ENCODE data around the gene MLST8. TPM values are rescaled to one million over a fixed set of nuclear protein-coding genes. Genes with fewer than 3 reads are reported as not detected.

The MLST8 gene
- total and polyA plus RNA-seq, 4 donors, result 10.6 to 80.9 (median 52.9) TPM

DNA sequence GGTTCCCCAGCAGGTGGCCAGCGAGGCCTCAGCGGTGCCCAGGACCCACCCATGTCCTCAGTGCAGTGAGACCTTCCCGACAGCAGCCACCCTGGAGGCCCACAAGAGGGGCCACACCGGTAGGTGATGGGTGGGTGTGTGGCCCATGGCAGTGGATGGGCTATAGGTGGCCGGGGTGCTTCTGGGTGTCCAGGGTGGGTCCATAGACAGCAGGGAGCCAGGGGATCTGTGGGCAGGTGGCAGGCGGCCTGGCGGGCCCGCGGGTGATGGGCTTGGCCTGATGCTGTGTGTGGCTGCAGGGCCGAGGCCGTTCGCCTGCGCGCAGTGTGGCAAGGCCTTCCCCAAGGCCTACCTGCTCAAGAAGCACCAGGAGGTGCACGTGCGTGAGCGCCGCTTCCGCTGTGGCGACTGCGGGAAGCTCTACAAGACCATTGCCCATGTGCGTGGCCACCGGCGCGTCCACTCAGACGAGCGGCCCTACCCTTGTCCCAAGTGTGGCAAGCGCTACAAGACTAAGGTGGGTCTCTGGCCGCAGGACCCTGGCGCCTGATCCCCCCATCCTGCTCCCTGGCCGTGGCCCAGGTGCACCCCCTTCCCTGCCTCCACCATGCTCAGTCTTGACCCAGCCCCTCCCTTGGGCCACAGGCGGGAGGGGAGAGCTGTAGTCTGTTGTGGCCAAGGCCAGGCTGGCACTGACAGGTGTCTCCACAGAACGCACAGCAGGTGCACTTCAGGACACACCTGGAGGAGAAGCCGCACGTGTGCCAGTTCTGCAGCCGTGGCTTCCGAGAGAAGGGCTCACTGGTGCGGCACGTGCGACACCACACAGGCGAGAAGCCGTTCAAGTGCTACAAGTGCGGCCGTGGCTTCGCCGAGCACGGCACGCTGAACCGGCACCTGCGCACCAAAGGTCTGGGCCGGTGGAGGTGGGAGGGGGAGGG, 28.9 kb downstream of the MLST8 start:
- no peak for DNase-seq (ENCODE audit: low read depth in 4 of 6, low spot score in 6 of 6)
- Histone ChIP-seq H3K9me3 (ENCODE audit: control insufficient read depth, insufficient read depth, low read length) (no peaks in the 10 kb centered on the region), H3K27ac (ENCODE audit: low read depth, low read length) (no peak overlapping the region), H3K4me3 (ENCODE audit: low read depth, low read length) (no peak overlapping the region), H3K36me3 (ENCODE audit: control insufficient read depth, insufficient read depth, low read length) (peaks cover 99% of the 10 kb centered on the region), H3K27me3 (ENCODE audit: control insufficient read depth, insufficient read depth, low read length) (peaks cover 15% of the 10 kb centered on the region), H3K4me1 (ENCODE audit: control insufficient read depth, insufficient read depth, low read length) (peaks cover 21% of the 10 kb centered on the region)
- 94% methylated on average over 40 of the region's 51 CpGs for WGBS (ENCODE audit: insufficient coverage)

DNA sequence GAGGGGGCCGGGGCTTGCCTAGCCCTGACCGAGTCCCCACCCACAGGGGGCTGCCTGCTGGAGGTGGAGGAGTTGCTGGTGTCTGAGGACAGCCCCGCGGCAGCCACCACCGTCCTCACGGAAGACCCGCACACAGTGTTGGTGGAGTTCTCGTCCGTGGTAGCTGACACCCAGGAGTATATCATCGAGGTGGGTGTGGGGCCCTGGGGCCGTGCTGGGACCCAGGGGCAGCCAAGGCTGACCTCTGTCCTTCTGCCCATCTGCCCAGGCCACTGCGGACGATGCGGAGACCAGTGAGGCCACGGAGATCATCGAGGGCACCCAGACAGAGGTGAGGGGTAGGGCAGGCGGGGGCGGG, 29.5 kb downstream of the MLST8 start:
- Histone ChIP-seq H3K4me3 (ENCODE audit: low read depth, low read length) (no peak overlapping the region), H3K36me3 (ENCODE audit: control insufficient read depth, insufficient read depth, low read length) (peaks cover 99% of the 10 kb centered on the region), H3K27me3 (ENCODE audit: control insufficient read depth, insufficient read depth, low read length) (peaks cover 15% of the 10 kb centered on the region), H3K9me3 (ENCODE audit: control insufficient read depth, insufficient read depth, low read length) (no peaks in the 10 kb centered on the region), H3K4me1 (ENCODE audit: control insufficient read depth, insufficient read depth, low read length) (peaks cover 21% of the 10 kb centered on the region), H3K27ac (ENCODE audit: low read depth, low read length) (no peak overlapping the region)
- 92% methylated on average over 16 of the region's 18 CpGs for WGBS (ENCODE audit: insufficient coverage)
- no peak for DNase-seq (ENCODE audit: low read depth in 4 of 6, low spot score in 6 of 6)

GRCh38 chr16:2235234-2235651, 30.0 kb downstream of the MLST8 start:
- Histone ChIP-seq H3K27ac (ENCODE audit: low read depth, low read length) (no peak overlapping the region), H3K36me3 (ENCODE audit: control insufficient read depth, insufficient read depth, low read length) (peaks cover 97% of the 10 kb centered on the region), H3K9me3 (ENCODE audit: control insufficient read depth, insufficient read depth, low read length) (no peaks in the 10 kb centered on the region), H3K27me3 (ENCODE audit: control insufficient read depth, insufficient read depth, low read length) (peaks cover 15% of the 10 kb centered on the region), H3K4me1 (ENCODE audit: control insufficient read depth, insufficient read depth, low read length) (peaks cover 21% of the 10 kb centered on the region), H3K4me3 (ENCODE audit: low read depth, low read length) (no peak overlapping the region)
- 94% methylated on average over 28 of the region's 28 CpGs for WGBS (ENCODE audit: insufficient coverage)
- DNase-seq (ENCODE audit: low read depth in 4 of 6, low spot score in 6 of 6), result no peak

DNA sequence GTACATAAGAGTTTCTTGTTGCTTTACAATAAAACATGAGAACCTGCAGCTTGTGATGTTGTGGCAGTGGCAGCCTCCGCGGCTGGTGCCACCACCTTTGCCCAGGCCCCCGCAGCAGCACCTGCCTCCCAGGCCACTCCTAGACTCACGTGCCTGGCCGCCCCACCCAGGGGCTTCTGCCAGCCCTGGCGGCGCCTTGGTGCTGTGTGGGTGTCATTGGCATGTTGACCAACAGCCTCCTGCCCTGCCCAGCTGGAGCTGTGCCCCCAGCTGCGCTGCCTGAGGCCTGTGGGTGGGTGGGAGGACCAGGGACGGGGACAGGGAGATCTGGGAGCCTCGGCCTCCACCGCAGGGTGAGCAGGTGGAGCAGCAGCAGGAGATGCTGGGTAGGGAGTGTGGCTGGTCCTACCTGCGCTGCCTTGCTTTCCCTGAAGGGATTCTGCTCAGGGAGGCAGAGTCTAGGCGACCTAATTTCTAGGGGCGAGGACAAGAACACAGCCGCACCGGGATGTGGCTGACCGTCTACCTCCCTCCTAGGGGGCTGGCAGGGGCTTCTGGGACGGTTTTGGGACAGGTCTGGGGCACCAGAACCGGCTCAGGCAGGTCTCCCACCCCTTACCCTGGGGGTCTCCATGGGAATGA, 30.6 kb downstream of the MLST8 start:
- Histone ChIP-seq H3K4me3 (ENCODE audit: low read depth, low read length) (no peak overlapping the region), H3K36me3 (ENCODE audit: control insufficient read depth, insufficient read depth, low read length) (peaks cover 96% of the 10 kb centered on the region), H3K27ac (ENCODE audit: low read depth, low read length) (no peak overlapping the region), H3K27me3 (ENCODE audit: control insufficient read depth, insufficient read depth, low read length) (peaks cover 15% of the 10 kb centered on the region), H3K9me3 (ENCODE audit: control insufficient read depth, insufficient read depth, low read length) (no peaks in the 10 kb centered on the region), H3K4me1 (ENCODE audit: control insufficient read depth, insufficient read depth, low read length) (peaks cover 21% of the 10 kb centered on the region)
- DNase-seq (ENCODE audit: low read depth in 4 of 6, low spot score in 6 of 6), result no peak
- WGBS (ENCODE audit: insufficient coverage), result 78% methylated on average over 19 of the region's 19 CpGs

DNA sequence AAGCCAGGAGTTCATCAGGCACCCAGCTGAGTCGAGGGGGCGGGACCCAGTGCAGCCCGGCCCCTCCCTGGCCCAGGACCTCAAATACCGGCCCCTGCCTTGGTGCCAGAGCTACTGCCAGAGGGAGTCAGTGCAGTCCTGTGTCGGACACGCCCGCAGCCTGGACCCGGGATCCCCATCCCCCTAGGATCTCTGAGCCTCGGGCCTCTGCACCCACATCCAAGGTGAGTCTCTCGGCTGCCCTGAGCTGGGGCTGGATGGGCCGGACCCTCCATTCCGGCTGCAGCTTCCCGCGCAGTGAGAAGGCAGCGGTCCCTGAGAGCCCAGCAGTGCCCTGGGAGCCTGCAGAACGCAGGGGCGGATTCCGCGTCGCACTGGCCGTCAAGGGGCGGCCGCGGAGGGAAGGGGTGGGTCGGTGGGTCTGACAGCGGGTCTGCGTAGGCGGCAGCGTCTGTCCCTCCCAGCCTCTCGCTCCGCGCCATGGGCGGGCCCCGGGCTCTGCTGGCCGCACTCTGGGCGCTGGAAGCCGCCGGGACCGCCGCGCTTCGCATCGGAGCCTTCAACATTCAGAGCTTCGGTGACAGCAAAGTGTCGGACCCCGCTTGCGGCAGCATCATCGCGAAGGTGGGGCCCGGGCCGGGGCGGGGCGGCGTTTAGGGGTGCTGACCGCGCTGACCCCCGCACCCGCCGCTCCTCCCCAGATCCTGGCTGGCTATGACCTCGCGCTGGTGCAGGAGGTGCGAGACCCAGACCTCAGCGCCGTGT, 31.3 kb downstream of the MLST8 start, which contains the start of gene DNASE1L2:
Gene DNASE1L2 (plus strand): TSS at position 108 of the 765 bp plus-strand sequence. CDS start 373 bp downstream, at position 481.
- Histone ChIP-seq H3K4me1 (ENCODE audit: control insufficient read depth, insufficient read depth, low read length) (peaks cover 21% of the 10 kb centered on the region), H3K27me3 (ENCODE audit: control insufficient read depth, insufficient read depth, low read length) (peaks cover 15% of the 10 kb centered on the region), H3K9me3 (ENCODE audit: control insufficient read depth, insufficient read depth, low read length) (no peaks in the 10 kb centered on the region), H3K36me3 (ENCODE audit: control insufficient read depth, insufficient read depth, low read length) (peaks cover 96% of the 10 kb centered on the region), H3K4me3 (ENCODE audit: low read depth, low read length) (no peak within 1 kb of the TSS), H3K27ac (ENCODE audit: low read depth, low read length) (no peak within 1 kb of the TSS)
- DNase-seq (ENCODE audit: low read depth in 4 of 6, low spot score in 6 of 6), result peak in 1 of 6 donors; percentile 7
- whole genome bisulfite sequencing (ENCODE audit: insufficient coverage), result 12% methylated on average over 64 of the region's 64 CpGs

DNA sequence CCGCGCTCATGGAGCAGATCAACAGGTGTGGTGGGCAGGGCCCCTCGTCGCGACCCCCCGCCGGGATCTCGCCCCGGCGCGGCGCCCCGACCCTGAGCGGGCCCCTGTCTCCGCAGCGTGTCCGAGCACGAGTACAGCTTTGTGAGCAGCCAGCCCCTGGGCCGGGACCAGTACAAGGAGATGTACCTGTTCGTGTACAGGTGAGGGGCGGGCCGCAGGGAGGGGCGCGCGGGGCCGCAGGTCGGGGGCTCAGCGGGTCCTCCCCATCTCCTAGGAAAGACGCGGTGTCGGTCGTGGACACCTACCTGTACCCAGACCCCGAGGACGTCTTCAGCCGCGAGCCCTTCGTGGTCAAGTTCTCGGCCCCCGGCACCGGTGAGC, 31.8 kb downstream of the MLST8 start:
- H3K4me3 ChIP-seq (ENCODE audit: low read depth, low read length), result no peak overlapping the region
- H3K27ac ChIP-seq (ENCODE audit: low read depth, low read length), result no peak overlapping the region
- DNase-seq (ENCODE audit: low read depth in 4 of 6, low spot score in 6 of 6), result no peak
- peaks cover 96% of the 10 kb centered on the region for H3K36me3 ChIP-seq (ENCODE audit: control insufficient read depth, insufficient read depth, low read length)
- peaks cover 21% of the 10 kb centered on the region for H3K4me1 ChIP-seq (ENCODE audit: control insufficient read depth, insufficient read depth, low read length)
- no peaks in the 10 kb centered on the region for H3K9me3 ChIP-seq (ENCODE audit: control insufficient read depth, insufficient read depth, low read length)
- WGBS (ENCODE audit: insufficient coverage), result 9% methylated on average over 40 of the region's 40 CpGs
- H3K27me3 ChIP-seq (ENCODE audit: control insufficient read depth, insufficient read depth, low read length), result peaks cover 15% of the 10 kb centered on the region

DNA sequence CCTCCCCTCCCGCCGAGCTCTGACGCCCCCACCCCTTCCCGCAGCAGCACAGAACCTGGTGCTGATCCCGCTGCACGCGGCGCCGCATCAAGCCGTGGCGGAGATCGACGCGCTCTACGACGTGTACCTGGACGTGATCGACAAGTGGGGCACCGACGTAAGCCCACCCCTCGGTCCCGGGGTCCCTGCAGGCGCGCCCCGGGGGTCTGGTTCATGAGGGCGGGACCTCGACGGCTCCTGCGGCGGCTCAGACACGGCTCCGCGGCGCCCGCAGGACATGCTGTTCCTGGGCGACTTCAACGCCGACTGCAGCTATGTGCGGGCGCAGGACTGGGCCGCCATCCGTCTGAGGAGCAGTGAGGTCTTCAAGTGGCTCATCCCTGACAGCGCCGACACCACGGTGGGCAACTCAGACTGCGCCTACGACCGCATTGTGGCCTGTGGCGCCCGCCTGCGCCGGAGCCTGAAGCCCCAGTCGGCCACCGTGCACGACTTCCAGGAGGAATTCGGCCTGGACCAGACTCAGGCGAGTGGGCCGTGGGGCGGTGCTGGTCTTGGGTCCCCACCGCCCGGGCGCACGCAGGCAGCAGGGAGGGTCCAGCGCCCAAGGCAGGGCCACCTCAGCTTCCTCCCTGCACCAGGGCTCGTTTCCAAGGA, 32.4 kb downstream of the MLST8 start:
- peaks cover 15% of the 10 kb centered on the region for H3K27me3 ChIP-seq (ENCODE audit: control insufficient read depth, insufficient read depth, low read length)
- no peak for DNase-seq (ENCODE audit: low read depth in 4 of 6, low spot score in 6 of 6)
- H3K36me3 ChIP-seq (ENCODE audit: control insufficient read depth, insufficient read depth, low read length), result peaks cover 96% of the 10 kb centered on the region
- no peak overlapping the region for H3K4me3 ChIP-seq (ENCODE audit: low read depth, low read length)
- H3K4me1 ChIP-seq (ENCODE audit: control insufficient read depth, insufficient read depth, low read length), result peaks cover 21% of the 10 kb centered on the region
- 18% methylated on average over 58 of the region's 65 CpGs for WGBS (ENCODE audit: insufficient coverage)
- no peaks in the 10 kb centered on the region for H3K9me3 ChIP-seq (ENCODE audit: control insufficient read depth, insufficient read depth, low read length)
- H3K27ac ChIP-seq (ENCODE audit: low read depth, low read length), result no peak overlapping the region

DNA sequence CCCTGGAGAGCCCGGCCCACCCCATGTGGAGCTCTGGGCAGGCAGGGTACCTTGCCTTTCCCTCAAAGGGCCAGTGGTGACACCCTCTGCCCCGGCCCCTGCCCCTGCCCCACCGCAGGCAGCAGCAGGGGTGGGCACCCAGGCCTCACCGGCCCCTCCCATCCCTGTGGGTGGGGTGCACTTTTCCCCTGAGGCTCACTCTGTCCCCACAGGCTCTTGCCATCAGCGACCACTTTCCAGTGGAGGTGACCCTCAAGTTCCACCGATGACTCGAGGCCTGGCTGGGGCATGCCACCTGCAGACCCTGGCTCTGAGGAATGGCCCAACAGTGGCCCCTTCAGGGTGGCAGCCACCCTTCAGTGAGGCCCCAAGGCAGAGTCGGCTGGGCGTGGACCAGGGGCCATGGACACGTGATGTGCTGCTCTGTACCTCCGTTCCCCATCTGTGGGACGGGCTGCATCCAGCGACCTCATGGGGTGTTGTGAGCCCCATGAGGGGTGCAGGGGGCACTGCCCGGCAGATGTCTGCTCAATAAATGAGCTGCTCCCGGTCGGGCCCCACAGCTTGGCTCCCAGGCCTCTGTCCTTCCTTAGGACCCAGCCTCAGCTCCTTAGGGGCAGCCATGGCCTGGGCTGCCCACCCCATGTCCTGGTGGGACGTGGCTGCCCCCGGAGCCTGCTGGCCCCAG, 33.0 kb downstream of the MLST8 start:
- Histone ChIP-seq H3K27ac (ENCODE audit: low read depth, low read length) (no peak overlapping the region), H3K27me3 (ENCODE audit: control insufficient read depth, insufficient read depth, low read length) (peaks cover 15% of the 10 kb centered on the region), H3K4me3 (ENCODE audit: low read depth, low read length) (no peak overlapping the region), H3K36me3 (ENCODE audit: control insufficient read depth, insufficient read depth, low read length) (peaks cover 96% of the 10 kb centered on the region), H3K9me3 (ENCODE audit: control insufficient read depth, insufficient read depth, low read length) (no peaks in the 10 kb centered on the region), H3K4me1 (ENCODE audit: control insufficient read depth, insufficient read depth, low read length) (peaks cover 21% of the 10 kb centered on the region)
- DNase-seq (ENCODE audit: low read depth in 4 of 6, low spot score in 6 of 6), result no peak
- WGBS (ENCODE audit: insufficient coverage), result 57% methylated on average over 16 of the region's 18 CpGs

All from spinal cord (tissue), 10 donors.